HepG2 (cell line): ENCODE measurements around the gene PTH2. TPM values are rescaled to one million over a fixed set of nuclear protein-coding genes. Genes with fewer than 3 reads are reported as not detected.
A peak's percentile ranks its signal among the peaks of the same experiment; 100 is the strongest.

Experiments used
- BATF2 ChIP-seq: sonication (generic); formaldehyde crosslinking; IDR thresholded peaks from 2 replicates; pipeline ENCODE4 v1.8.0; 2022; ENCODE audit warnings: mild to moderate bottlenecking, missing genetic modification reagents, moderate library complexity
- CHD4 ChIP-seq: fragments of 200-600 bp; sonication (generic); IDR thresholded peaks from 2 replicates; pipeline ENCODE4 v1.7.0; 2017; ENCODE audit warnings: mild to moderate bottlenecking, low read length, borderline replicate concordance
- EEA1 ChIP-seq: sonication (generic); formaldehyde crosslinking; IDR thresholded peaks from 2 replicates; pipeline ENCODE4 v1.5.1; 2020; ENCODE audit warnings: mild to moderate bottlenecking, missing genetic modification reagents, borderline replicate concordance
- GABPA ChIP-seq, 2 experiments: IDR thresholded peaks; 2 replicates each; pipeline ENCODE4 v1.6.1; 2011 to 2016; ENCODE audit warnings: low read depth in 2 of 2, low read length in 1 of 2, missing biosample characterization in 1 of 2, missing genetic modification characterization in 1 of 2
- HNF4G ChIP-seq, 2 experiments: sonication (generic) in 1 of 2; formaldehyde crosslinking in 1 of 2; IDR thresholded peaks; 2 replicates each; pipeline versions ENCODE4 v1.4.0 to v1.6.1; 2011 to 2020; ENCODE audit warnings: borderline replicate concordance in 2 of 2, low read depth in 2 of 2, mild to moderate bottlenecking in 2 of 2, low read length in 1 of 2, missing genetic modification reagents in 1 of 2, moderate library complexity in 1 of 2
- MXD4 ChIP-seq: IDR thresholded peaks from 2 replicates; pipeline ENCODE4 v1.6.1; 2016; ENCODE audit warnings: mild to moderate bottlenecking, missing biosample characterization, missing genetic modification reagents
- NKX3-1 ChIP-seq: sonication (generic); formaldehyde crosslinking; IDR thresholded peaks from 2 replicates; pipeline ENCODE4 v1.5.0; 2020; ENCODE audit warnings: missing genetic modification reagents
- NRL ChIP-seq: sonication (generic); formaldehyde crosslinking; IDR thresholded peaks from 2 replicates; pipeline ENCODE4 v1.5.0; 2020; ENCODE audit warnings: missing genetic modification reagents, mild to moderate bottlenecking, moderate library complexity, borderline replicate concordance
- SSRP1 ChIP-seq: IDR thresholded peaks from 2 replicates; pipeline ENCODE4 v1.6.1; 2016; ENCODE audit warnings: control low read depth
- TEAD3 ChIP-seq: optimal IDR thresholded peaks from 2 replicates; pipeline ENCODE3; 2016; ENCODE audit warnings: borderline replicate concordance
- ZBTB7B ChIP-seq: sonication (generic); formaldehyde crosslinking; IDR thresholded peaks from 2 replicates; pipeline ENCODE4 v1.4.0; 2020; ENCODE audit warnings: missing genetic modification reagents
- ZNF580 ChIP-seq: IDR thresholded peaks from 2 replicates; pipeline ENCODE4 v1.6.1; 2016; ENCODE audit warnings: low read depth, borderline replicate concordance
- ZSCAN21 ChIP-seq: sonication (generic); formaldehyde crosslinking; IDR thresholded peaks from 2 replicates; pipeline ENCODE4 v1.8.0; 2022; ENCODE audit warnings: mild to moderate bottlenecking, missing genetic modification reagents, moderate library complexity, borderline replicate concordance
- ZSCAN31 ChIP-seq: sonication (generic); formaldehyde crosslinking; IDR thresholded peaks from 2 replicates; pipeline ENCODE4 v1.5.0; 2020; ENCODE audit warnings: low read depth, mild to moderate bottlenecking, missing genetic modification reagents
- polyA plus RNA-seq, 8 experiments: library from polyadenylated mRNA; depleted of rRNA in 3 of 8; stranded (reverse) in 7 of 8; unstranded in 1 of 8; fragments of >200 nt; fragmentation: Illumina TruSeq in 4 of 8; extraction: Trizol in 4 of 8; gene quantifications; 2 replicates each; pipeline versions ENCODE4 v1.2.1 to v1.2.3, GENCODE V29; 2011 to 2016; ENCODE audit warnings: low read depth in 4 of 8, missing spikeins in 1 of 8, mixed read lengths in 1 of 8; ENCODE audit not compliant: insufficient read depth in 1 of 8
- total RNA-seq, 5 experiments: library from RNA; depleted of rRNA; stranded (reverse); fragments of >200 nt; fragmentation: Illumina TruSeq; extraction: Trizol; gene quantifications; 2 replicates each; pipeline ENCODE4 v1.2.3, GENCODE V29; 2016; ENCODE audit warnings: low read depth in 1 of 5
- TF ChIP-seq, protein P1 (sequence below): sonication (generic); formaldehyde crosslinking; IDR thresholded peaks from 2 replicates; pipeline ENCODE4 v1.4.0; 2020; ENCODE audit warnings: mild to moderate bottlenecking, missing genetic modification reagents
- TF ChIP-seq, protein P2 (sequence below): sonication (generic); formaldehyde crosslinking; IDR thresholded peaks from 2 replicates; pipeline ENCODE4 v1.8.0; 2022; ENCODE audit warnings: low read depth, missing genetic modification reagents
- TF ChIP-seq, protein P3 (sequence below): sonication (generic); formaldehyde crosslinking; IDR thresholded peaks from 2 replicates; pipeline ENCODE4 v1.5.1; 2020; ENCODE audit warnings: missing genetic modification reagents, mild to moderate bottlenecking, borderline replicate concordance
- TF ChIP-seq, protein P4 (sequence below): sonication (generic); formaldehyde crosslinking; conservative IDR thresholded peaks from 2 replicates; pipeline ENCODE4 v1.8.0; 2022; ENCODE audit warnings: mild to moderate bottlenecking, moderate library complexity, missing genetic modification reagents
- TF ChIP-seq, protein P5 (sequence below): IDR thresholded peaks from 2 replicates; pipeline ENCODE4 v1.6.1; 2016; ENCODE audit warnings: mild to moderate bottlenecking

PTH2 gene
- total and polyA plus RNA-seq, 2 of the 13 experiments (the other 11 are each of a cell fraction or from before 2014, with no cell fraction given) = not detected

DNA sequence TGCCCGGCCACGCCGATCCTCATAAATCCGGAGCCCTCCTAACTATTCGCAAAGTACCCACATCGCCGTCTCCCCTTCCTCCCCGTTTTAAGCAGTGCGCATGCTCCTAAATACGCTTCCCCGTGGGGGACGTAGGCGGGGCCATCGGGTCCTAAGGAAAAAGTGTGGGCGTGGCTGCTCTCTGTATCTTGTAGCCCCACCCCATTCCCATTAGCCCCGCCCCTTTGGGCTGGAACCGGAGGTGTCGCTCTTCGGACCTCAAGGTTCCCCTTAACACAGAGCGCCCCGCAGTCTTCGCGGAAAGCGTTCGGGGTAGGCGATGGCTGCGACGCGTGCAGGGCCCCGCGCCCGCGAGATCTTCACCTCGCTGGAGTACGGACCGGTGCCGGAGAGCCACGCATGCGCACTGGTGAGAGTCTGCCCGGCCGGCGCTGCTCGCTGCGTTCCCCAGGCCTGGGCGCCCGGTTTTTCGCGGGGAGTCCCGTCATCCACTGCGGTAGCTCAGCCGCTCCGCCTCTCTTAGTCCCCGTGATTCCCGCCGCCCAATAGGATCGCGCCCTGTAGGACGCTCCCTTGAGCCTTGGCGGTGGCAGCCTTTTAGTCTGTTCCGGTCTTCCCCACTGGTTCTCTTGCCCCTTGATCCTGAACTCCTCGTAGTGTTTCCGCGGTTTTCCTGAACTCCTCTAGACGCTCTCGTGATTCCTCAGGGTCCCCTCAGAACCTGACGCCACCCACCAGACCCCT, 29.9 kb upstream of the PTH2 start, which contains the start of gene ALDH16A1 (continued):
- TF ChIP-seq NKX3-1 = 0 out of 2 replicates have a peak, but pooled peaks have one; percentile 39
- TF ChIP-seq, protein P1, sequence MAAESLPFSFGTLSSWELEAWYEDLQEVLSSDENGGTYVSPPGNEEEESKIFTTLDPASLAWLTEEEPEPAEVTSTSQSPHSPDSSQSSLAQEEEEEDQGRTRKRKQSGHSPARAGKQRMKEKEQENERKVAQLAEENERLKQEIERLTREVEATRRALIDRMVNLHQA (CRISPR knock-in tag) = no peak
- 0 out of 2 replicates have a peak, but pooled peaks have one; percentile 2 for TF ChIP-seq ZBTB7B (CRISPR knock-in tag)
- peak; percentile 41 for TF ChIP-seq ZNF580 (CRISPR knock-in tag)
- peak; percentile 50; the same call in 1 of the 2 replicates for TF ChIP-seq EEA1 (CRISPR knock-in tag)
- TF ChIP-seq, protein P2, sequence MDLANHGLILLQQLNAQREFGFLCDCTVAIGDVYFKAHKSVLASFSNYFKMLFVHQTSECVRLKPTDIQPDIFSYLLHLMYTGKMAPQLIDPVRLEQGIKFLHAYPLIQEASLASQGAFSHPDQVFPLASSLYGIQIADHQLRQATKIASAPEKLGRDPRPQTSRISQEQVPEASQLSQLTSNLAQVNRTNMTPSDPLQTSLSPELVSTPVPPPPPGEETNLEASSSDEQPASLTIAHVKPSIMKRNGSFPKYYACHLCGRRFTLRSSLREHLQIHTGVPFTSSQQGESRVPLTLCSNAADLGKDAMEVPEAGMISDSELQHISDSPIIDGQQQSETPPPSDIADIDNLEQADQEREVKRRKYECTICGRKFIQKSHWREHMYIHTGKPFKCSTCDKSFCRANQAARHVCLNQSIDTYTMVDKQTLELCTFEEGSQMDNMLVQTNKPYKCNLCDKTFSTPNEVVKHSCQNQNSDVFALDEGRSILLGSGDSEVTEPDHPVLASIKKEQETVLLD (CRISPR knock-in tag) = peak; percentile 78; the same call in 1 of the 2 replicates
- TF ChIP-seq, protein P3, sequence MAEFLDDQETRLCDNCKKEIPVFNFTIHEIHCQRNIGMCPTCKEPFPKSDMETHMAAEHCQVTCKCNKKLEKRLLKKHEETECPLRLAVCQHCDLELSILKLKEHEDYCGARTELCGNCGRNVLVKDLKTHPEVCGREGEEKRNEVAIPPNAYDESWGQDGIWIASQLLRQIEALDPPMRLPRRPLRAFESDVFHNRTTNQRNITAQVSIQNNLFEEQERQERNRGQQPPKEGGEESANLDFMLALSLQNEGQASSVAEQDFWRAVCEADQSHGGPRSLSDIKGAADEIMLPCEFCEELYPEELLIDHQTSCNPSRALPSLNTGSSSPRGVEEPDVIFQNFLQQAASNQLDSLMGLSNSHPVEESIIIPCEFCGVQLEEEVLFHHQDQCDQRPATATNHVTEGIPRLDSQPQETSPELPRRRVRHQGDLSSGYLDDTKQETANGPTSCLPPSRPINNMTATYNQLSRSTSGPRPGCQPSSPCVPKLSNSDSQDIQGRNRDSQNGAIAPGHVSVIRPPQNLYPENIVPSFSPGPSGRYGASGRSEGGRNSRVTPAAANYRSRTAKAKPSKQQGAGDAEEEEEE (CRISPR knock-in tag) = peak; percentile 82; the same call in 1 of the 2 replicates
- peak; percentile 57; the same call in 1 of the 2 replicates for TF ChIP-seq MXD4 (CRISPR knock-in tag)
- TF ChIP-seq TEAD3 = peak; percentile 19
- 0 out of 2 replicates have a peak, but pooled peaks have one; percentile 16 for TF ChIP-seq SSRP1 (CRISPR knock-in tag)
- peak; percentile 52; the same call in 1 of the 2 replicates for TF ChIP-seq ZSCAN31 (CRISPR knock-in tag)
- TF ChIP-seq, protein P4, sequence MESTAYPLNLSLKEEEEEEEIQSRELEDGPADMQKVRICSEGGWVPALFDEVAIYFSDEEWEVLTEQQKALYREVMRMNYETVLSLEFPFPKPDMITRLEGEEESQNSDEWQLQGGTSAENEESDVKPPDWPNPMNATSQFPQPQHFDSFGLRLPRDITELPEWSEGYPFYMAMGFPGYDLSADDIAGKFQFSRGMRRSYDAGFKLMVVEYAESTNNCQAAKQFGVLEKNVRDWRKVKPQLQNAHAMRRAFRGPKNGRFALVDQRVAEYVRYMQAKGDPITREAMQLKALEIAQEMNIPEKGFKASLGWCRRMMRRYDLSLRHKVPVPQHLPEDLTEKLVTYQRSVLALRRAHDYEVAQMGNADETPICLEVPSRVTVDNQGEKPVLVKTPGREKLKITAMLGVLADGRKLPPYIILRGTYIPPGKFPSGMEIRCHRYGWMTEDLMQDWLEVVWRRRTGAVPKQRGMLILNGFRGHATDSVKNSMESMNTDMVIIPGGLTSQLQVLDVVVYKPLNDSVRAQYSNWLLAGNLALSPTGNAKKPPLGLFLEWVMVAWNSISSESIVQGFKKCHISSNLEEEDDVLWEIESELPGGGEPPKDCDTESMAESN = peak; percentile 79
- peak; percentile 22; the same call in 1 of the 2 replicates for TF ChIP-seq GABPA (IDR thresholded peaks at IDR 0.05; ENCODE audit: low read depth, low read length)
- TF ChIP-seq GABPA (CRISPR knock-in tag; IDR thresholded peaks at IDR 0.05; ENCODE audit: low read depth) = peak; percentile 73
- no peak; the same call in 1 of the 2 replicates for TF ChIP-seq ZSCAN21 (CRISPR knock-in tag)
- TF ChIP-seq CHD4 = no peak
- TF ChIP-seq, protein P5, sequence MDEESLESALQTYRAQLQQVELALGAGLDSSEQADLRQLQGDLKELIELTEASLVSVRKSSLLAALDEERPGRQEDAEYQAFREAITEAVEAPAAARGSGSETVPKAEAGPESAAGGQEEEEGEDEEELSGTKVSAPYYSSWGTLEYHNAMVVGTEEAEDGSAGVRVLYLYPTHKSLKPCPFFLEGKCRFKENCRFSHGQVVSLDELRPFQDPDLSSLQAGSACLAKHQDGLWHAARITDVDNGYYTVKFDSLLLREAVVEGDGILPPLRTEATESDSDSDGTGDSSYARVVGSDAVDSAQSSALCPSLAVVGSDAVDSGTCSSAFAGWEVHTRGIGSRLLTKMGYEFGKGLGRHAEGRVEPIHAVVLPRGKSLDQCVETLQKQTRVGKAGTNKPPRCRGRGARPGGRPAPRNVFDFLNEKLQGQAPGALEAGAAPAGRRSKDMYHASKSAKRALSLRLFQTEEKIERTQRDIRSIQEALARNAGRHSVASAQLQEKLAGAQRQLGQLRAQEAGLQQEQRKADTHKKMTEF = peak; percentile 59
- TF ChIP-seq HNF4G (IDR thresholded peaks at IDR 0.05; ENCODE audit: borderline replicate concordance, low read depth, low read length) = peak; percentile 35; the same call in 1 of the 2 replicates
- TF ChIP-seq HNF4G (CRISPR knock-in tag; IDR thresholded peaks at IDR 0.05; ENCODE audit: borderline replicate concordance, low read depth) = no peak
- peak; percentile 61 for TF ChIP-seq NRL
- TF ChIP-seq BATF2 = 0 out of 2 replicates have a peak, but pooled peaks have one; percentile 48
